Measurements from ENCODE around the gene CPT2. TPM values are rescaled to one million over a fixed set of nuclear protein-coding genes. Genes with fewer than 3 reads are reported as not detected.
"Not testable (repeated sequence)": the region's sequence is repeated elsewhere in the genome, so short reads cannot be mapped to it uniquely, and the experiment has no call there.

Gene CPT2
- total and polyA plus RNA-seq, 9 of the 15 experiments (the other 6 are each of a cell fraction or from before 2014, with no cell fraction given), result 7.6 to 25.1 (median 16.8) TPM

GRCh38 chr1:53205496-53205895 lies 8.9 kb downstream of the CPT2 start:
- in situ Hi-C loops (cut with MboI); H3K9me1 ChIP-seq (ENCODE audit: control insufficient read depth, insufficient read depth, low read length); H3K4me2 ChIP-seq (ENCODE audit: insufficient read depth, low read length); H4K20me1 ChIP-seq (replicated peaks; ENCODE audit: control insufficient read depth, insufficient read depth, low read length); POLR2A ChIA-PET; H3K4me1 ChIP-seq (replicated peaks in 1 of 2; ENCODE audit: control insufficient read depth in 2 of 2, insufficient read depth in 2 of 2, low read length in 2 of 2); DNase-seq (ENCODE audit: extremely low read depth in 1 of 4, low spot score in 3 of 4); H3K27me3 ChIP-seq (ENCODE audit: control insufficient read depth in 2 of 2, insufficient read depth in 2 of 2, low read length in 2 of 2); ATAC-seq; H2AFZ ChIP-seq (ENCODE audit: low read depth, low read length); CTCF ChIA-PET (ENCODE audit: low intra/inter-chr PET ratio); H3K4me3 ChIP-seq; intact Hi-C loops (cut with micrococcal nuclease); H3K79me2 ChIP-seq (ENCODE audit: control insufficient read depth, insufficient read depth, low read length); H3K9ac ChIP-seq (ENCODE audit: insufficient read depth in 1 of 2, low read depth in 2 of 2, low read length in 2 of 2); FAIRE-seq; H3K27ac ChIP-seq (ENCODE audit: extremely low read depth, low read depth, low read length); BruUV-seq (replicated peaks): not testable (repeated sequence)
- TF ChIP-seq ZFP36 (IDR thresholded peaks at IDR 0.05; ENCODE audit: low read depth, low read length, partially characterized antibody), result peak; percentile 47
- peaks cover 56% of the 10 kb centered on the region; the same call in 2 of the 3 replicates for H3K36me3 ChIP-seq (ENCODE audit: control insufficient read depth, insufficient read depth, low read length)
- peaks cover 19% of the 10 kb centered on the region for H3K9me3 ChIP-seq (replicated peaks; ENCODE audit: control insufficient read depth, insufficient read depth, low read depth, low read length)
- WGBS (ENCODE audit: insufficient coverage, low coverage, missing lambda C conversion rate), result 83% methylated on average over 1 of the region's 1 CpG

- peak in 1 of 4 experiments; percentile 44 for DNase-seq (ENCODE audit: extremely low read depth in 1 of 4, low spot score in 3 of 4)
- CTCF ChIA-PET (ENCODE audit: low intra/inter-chr PET ratio), result not testable (repeated sequence)
- TF ChIP-seq CBX3 (IDR thresholded peaks at IDR 0.05; ENCODE audit: borderline replicate concordance in 1 of 2, low read length in 2 of 2) (peak; percentile 17 to 98), CBX5 (IDR thresholded peaks at IDR 0.05; ENCODE audit: borderline replicate concordance, low read depth) (peak; percentile 99), ZNF280A (IDR thresholded peaks at IDR 0.05; ENCODE audit: low read depth, partially characterized antibody) (peak; percentile 96), LARP7 (IDR thresholded peaks at IDR 0.05) (0 out of 2 replicates have a peak, but pooled peaks have one; percentile 37), ZEB2 (IDR thresholded peaks at IDR 0.05) (peak; percentile 78), CBX1 (IDR thresholded peaks at IDR 0.05; ENCODE audit: low read depth) (peak; percentile 95), DPF2 (IDR thresholded peaks at IDR 0.05) (0 out of 2 replicates have a peak, but pooled peaks have one; percentile 24), ARNT (IDR thresholded peaks at IDR 0.05) (0 out of 4 replicates have a peak, but pooled peaks of 1 of the 2 experiments have one; percentile 60), ZNF384 (IDR thresholded peaks at IDR 0.05; ENCODE audit: low read depth, low read length) (peak; percentile 37; the same call in 1 of the 2 replicates), TRIM28 (IDR thresholded peaks at IDR 0.05) (peak; percentile 99), ZFP36 (IDR thresholded peaks at IDR 0.05; ENCODE audit: low read depth, low read length, partially characterized antibody) (peak; percentile 88), MTA3 (IDR thresholded peaks at IDR 0.05; ENCODE audit: borderline replicate concordance) (0 out of 2 replicates have a peak, but pooled peaks have one; percentile 22)
Observed at GRCh38 chr1:53206083-53206685, 9.6 kb downstream of the CPT2 start.

More at GRCh38 chr1:53206083-53206685, 9.6 kb downstream of the CPT2 start:
- POLR2A ChIA-PET; H4K20me1 ChIP-seq (replicated peaks; ENCODE audit: control insufficient read depth, insufficient read depth, low read length); H3K4me1 ChIP-seq (replicated peaks in 1 of 2; ENCODE audit: control insufficient read depth in 2 of 2, insufficient read depth in 2 of 2, low read length in 2 of 2); H3K27ac ChIP-seq (ENCODE audit: extremely low read depth, low read depth, low read length); FAIRE-seq; H3K4me2 ChIP-seq (ENCODE audit: insufficient read depth, low read length); BruUV-seq (replicated peaks); H3K27me3 ChIP-seq (ENCODE audit: control insufficient read depth in 2 of 2, insufficient read depth in 2 of 2, low read length in 2 of 2); H3K79me2 ChIP-seq (ENCODE audit: control insufficient read depth, insufficient read depth, low read length); H2AFZ ChIP-seq (ENCODE audit: low read depth, low read length); in situ Hi-C loops (cut with MboI); H3K9ac ChIP-seq (ENCODE audit: insufficient read depth in 1 of 2, low read depth in 2 of 2, low read length in 2 of 2); intact Hi-C loops (cut with micrococcal nuclease); H3K4me3 ChIP-seq; H3K9me1 ChIP-seq (ENCODE audit: control insufficient read depth, insufficient read depth, low read length): not testable (repeated sequence)
- peaks cover 19% of the 10 kb centered on the region for H3K9me3 ChIP-seq (replicated peaks; ENCODE audit: control insufficient read depth, insufficient read depth, low read depth, low read length)
- 64% methylated on average over 3 of the region's 3 CpGs for WGBS (ENCODE audit: insufficient coverage, low coverage, missing lambda C conversion rate)
- ATAC-seq, result 0 out of 3 replicates have a peak, but pooled peaks have one; percentile 35
- peaks cover 62% of the 10 kb centered on the region; the same call in 2 of the 3 replicates for H3K36me3 ChIP-seq (ENCODE audit: control insufficient read depth, insufficient read depth, low read length)
